GM23338 (cell line): ENCODE data around the gene VPS26C. TPM values are rescaled to one million over a fixed set of nuclear protein-coding genes. Genes with fewer than 3 reads are reported as not detected.

Source experiments
- polyA plus RNA-seq: library from polyadenylated mRNA; unstranded; fragments of >200 nt; fragmentation: Nextera tagmentation; extraction: Ambion mirVana; gene quantifications from 2 replicates; pipeline ENCODE4 v1.2.1, GENCODE V29; 2016
- small RNA-seq: library from RNA; depleted of rRNA; stranded (forward); fragments of <200 nt; gene quantifications from one replicate; pipeline ENCODE3, GENCODE V24; 2014; ENCODE audit warnings: low replicate concordance
- total RNA-seq: library from RNA; depleted of rRNA; stranded (reverse); fragments of >200 nt; shearing (Covaris generic); gene quantifications from 2 replicates; pipeline ENCODE4 v1.2.3, GENCODE V29; 2014; rRNA removed

The VPS26C gene
- total and polyA plus RNA-seq, 2 experiments from 2014 or later = 45.1 to 91.2 TPM

Small RNA genes lying within 50 kb of the gene (small RNA-seq; reads per million reads assigned to genes)
- gene RN7SL678P = not detected

Other genes starting within 250 kb of the VPS26C start
- 4.9 and 5.2 TPM in 2 replicates for gene PIGP, start 194.3 kb downstream of the VPS26C start, total RNA-seq
- gene PIGP, start 194.3 kb downstream of the VPS26C start, polyA plus RNA-seq = 19.6 and 22.7 TPM in 2 replicates
- 26.8 and 48.6 TPM in 2 replicates for gene TTC3, start 194.1 kb downstream of the VPS26C start, total RNA-seq
- 20.2 and 28.9 TPM in 2 replicates for gene TTC3, start 194.1 kb downstream of the VPS26C start, polyA plus RNA-seq
- gene DYRK1A, start 99.4 kb upstream of the VPS26C start, total RNA-seq = 82.9 and 84.7 TPM in 2 replicates
- gene DYRK1A, start 99.4 kb upstream of the VPS26C start, polyA plus RNA-seq = 10.3 and 11.0 TPM in 2 replicates